DOHH2 (cell line): ENCODE data around the gene AZI2.

ENCODE experiments used
- H3F3A ChIP-seq: fragments of 200-600 bp; sonication (generic), shearing (Covaris generic); 2 replicates; pipeline ENCODE4 v1.6.0; 2016; ENCODE audit warnings: antibody characterized with exemption, mild to moderate bottlenecking; ENCODE audit not compliant: control insufficient read depth, insufficient read depth
- H3K27ac ChIP-seq: fragments of 200-600 bp; sonication (generic); 2 replicates; pipeline ENCODE4 v1.5.1; 2014; ENCODE audit warnings: low read depth, mild to moderate bottlenecking, low read length, moderate library complexity
- H3K27me3 ChIP-seq: fragments of 200-600 bp; sonication (generic); 2 replicates; pipeline ENCODE4 v1.6.1; 2014; ENCODE audit warnings: mild to moderate bottlenecking, low read length, mixed read lengths; ENCODE audit not compliant: control insufficient read depth
- H3K36me3 ChIP-seq: fragments of 200-600 bp; sonication (generic); 2 replicates; pipeline ENCODE4 v1.6.1; 2014; ENCODE audit warnings: mild to moderate bottlenecking, low read length, moderate library complexity, mixed read lengths; ENCODE audit not compliant: control insufficient read depth
- H3K4me1 ChIP-seq: fragments of 200-600 bp; sonication (generic); 2 replicates; pipeline ENCODE4 v1.6.1; 2014; ENCODE audit warnings: mild to moderate bottlenecking, low read length, mixed read lengths; ENCODE audit not compliant: control insufficient read depth
- H3K4me2 ChIP-seq: fragments of 200-600 bp; sonication (generic); 2 replicates; pipeline ENCODE4 v1.6.0; 2014; ENCODE audit warnings: mild to moderate bottlenecking, low read length, moderate library complexity
- H3K4me3 ChIP-seq: fragments of 200-600 bp; sonication (generic); 2 replicates; pipeline ENCODE4 v1.5.1; 2014; ENCODE audit warnings: mild to moderate bottlenecking, low read length, mixed read lengths
- H3K79me2 ChIP-seq: fragments of 200-600 bp; sonication (generic); 2 replicates; pipeline ENCODE4 v1.6.1; 2014; ENCODE audit warnings: mild to moderate bottlenecking, low read length, mixed read lengths; ENCODE audit not compliant: control insufficient read depth
- H3K9me2 ChIP-seq: fragments of 200-600 bp; sonication (generic); replicated peaks from 2 replicates; pipeline ENCODE4 v1.6.1; 2014; ENCODE audit warnings: mild to moderate bottlenecking, low read length, mixed read lengths; ENCODE audit not compliant: control insufficient read depth
- H3K9me3 ChIP-seq: fragments of 200-600 bp; sonication (generic); 2 replicates; pipeline ENCODE4 v1.6.1; 2014; ENCODE audit warnings: antibody characterized with exemption, low read length, mixed read lengths; ENCODE audit not compliant: control insufficient read depth, insufficient read depth
- H4K20me1 ChIP-seq: fragments of 200-600 bp; sonication (generic); 2 replicates; pipeline ENCODE4 v1.6.0; 2014; ENCODE audit warnings: low read depth, mild to moderate bottlenecking, antibody characterized with exemption, low read length, moderate library complexity; ENCODE audit not compliant: control insufficient read depth, insufficient read depth
- EZH2phosphoT487 ChIP-seq: fragments of 200-600 bp; sonication (generic); IDR thresholded peaks from 2 replicates; pipeline ENCODE4 v1.6.1; 2017; ENCODE audit warnings: borderline replicate concordance, mild to moderate bottlenecking, antibody characterized with exemption, low read length, moderate library complexity, mixed read lengths
- TF ChIP-seq, protein P1 (sequence below): fragments of 200-600 bp; sonication (generic); IDR thresholded peaks from one replicate; pipeline ENCODE4 v1.5.1; 2014; ENCODE audit warnings: antibody characterized with exemption, mild to moderate bottlenecking, low read depth, low read length; ENCODE audit not compliant: poor library complexity, severe bottlenecking

AZI2 gene

DNA sequence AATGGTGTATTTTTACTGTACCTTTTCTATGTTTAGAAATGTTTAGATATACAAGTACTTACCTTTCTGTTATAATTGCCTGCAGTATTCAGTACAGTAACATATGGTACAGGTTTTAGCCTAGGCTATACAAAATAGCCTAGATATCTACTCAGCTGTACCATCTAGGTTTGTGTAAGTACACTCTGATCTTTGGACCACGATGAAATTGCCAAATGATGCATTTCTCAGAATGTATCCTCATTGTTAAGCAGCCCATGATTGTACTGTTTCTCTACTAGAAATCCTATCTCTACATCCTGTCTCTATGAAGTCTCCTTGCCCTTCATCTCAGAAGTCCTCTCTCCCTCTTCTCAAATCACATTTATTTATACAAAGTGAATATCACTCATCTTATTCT, 32.9 kb downstream of the AZI2 start:
- Histone ChIP-seq H3K4me3 (no peak overlapping the region), H3K27ac (no peak overlapping the region), H4K20me1 (no peaks in the 10 kb centered on the region), H3K79me2 (no peaks in the 10 kb centered on the region), H3K36me3 (peaks cover 13% of the 10 kb centered on the region), H3K4me1 (no peaks in the 10 kb centered on the region), H3K4me2 (no peak overlapping the region), H3K9me3 (no peaks in the 10 kb centered on the region), H3K27me3 (no peaks in the 10 kb centered on the region), H3K9me2 (no peaks in the 10 kb centered on the region), H3F3A (peaks cover 3% of the 10 kb centered on the region; the same call in 1 of the 2 replicates)
- TF ChIP-seq, protein P1, sequence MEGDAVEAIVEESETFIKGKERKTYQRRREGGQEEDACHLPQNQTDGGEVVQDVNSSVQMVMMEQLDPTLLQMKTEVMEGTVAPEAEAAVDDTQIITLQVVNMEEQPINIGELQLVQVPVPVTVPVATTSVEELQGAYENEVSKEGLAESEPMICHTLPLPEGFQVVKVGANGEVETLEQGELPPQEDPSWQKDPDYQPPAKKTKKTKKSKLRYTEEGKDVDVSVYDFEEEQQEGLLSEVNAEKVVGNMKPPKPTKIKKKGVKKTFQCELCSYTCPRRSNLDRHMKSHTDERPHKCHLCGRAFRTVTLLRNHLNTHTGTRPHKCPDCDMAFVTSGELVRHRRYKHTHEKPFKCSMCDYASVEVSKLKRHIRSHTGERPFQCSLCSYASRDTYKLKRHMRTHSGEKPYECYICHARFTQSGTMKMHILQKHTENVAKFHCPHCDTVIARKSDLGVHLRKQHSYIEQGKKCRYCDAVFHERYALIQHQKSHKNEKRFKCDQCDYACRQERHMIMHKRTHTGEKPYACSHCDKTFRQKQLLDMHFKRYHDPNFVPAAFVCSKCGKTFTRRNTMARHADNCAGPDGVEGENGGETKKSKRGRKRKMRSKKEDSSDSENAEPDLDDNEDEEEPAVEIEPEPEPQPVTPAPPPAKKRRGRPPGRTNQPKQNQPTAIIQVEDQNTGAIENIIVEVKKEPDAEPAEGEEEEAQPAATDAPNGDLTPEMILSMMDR: no peak
- TF ChIP-seq EZH2phosphoT487: no peak

DNA sequence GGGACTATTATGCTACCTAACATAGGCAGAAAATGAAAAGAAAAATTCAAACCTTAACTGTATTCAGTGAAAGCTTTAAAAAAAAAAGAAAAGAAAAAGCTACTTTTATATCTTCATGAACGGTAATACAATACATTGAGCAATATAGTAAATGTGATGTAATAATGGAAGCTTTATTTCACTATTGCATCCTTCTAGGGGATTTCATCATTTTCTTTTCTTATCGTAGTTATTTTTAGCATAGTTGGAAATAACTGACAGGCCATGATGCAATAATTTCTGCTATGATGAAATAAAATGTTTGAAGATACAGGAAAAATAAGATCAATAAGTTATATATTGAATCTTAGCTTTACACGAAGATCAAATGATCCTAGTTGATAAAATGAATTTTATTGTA, 40.4 kb downstream of the AZI2 start:
- no peak overlapping the region for H3K4me2 ChIP-seq
- H3K4me3 ChIP-seq: no peak overlapping the region
- H3K27ac ChIP-seq: no peak overlapping the region
- H3K9me2 ChIP-seq: no peaks in the 10 kb centered on the region
- no peaks in the 10 kb centered on the region for H3K36me3 ChIP-seq
- no peaks in the 10 kb centered on the region for H3K79me2 ChIP-seq
- H3K27me3 ChIP-seq: no peaks in the 10 kb centered on the region
- no peaks in the 10 kb centered on the region for H4K20me1 ChIP-seq
- no peaks in the 10 kb centered on the region for H3F3A ChIP-seq
- H3K4me1 ChIP-seq: no peaks in the 10 kb centered on the region; the same call in 1 of the 2 replicates
- TF ChIP-seq, protein P1: no peak
- TF ChIP-seq EZH2phosphoT487: no peak
- no peaks in the 10 kb centered on the region for H3K9me3 ChIP-seq

DNA sequence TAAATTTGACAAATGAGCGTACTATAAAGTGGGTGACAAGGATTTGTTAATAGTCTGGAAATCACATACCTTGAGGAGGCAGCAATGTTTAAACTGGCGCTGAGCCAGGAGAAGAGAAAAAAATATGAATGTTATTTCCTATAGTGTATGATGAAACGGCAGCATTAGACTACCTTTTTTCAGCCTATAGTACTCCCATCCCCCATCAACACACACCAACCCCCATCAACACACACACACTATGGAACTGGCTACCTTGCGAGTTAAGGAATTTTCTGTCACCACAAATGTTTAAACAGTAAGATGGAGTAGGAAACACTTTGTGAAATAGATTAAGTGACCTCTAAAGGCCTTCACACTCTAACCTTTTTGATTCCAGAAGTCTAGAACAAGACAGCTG, 46.9 kb downstream of the AZI2 start:
- no peaks in the 10 kb centered on the region for H3F3A ChIP-seq
- no peaks in the 10 kb centered on the region for H4K20me1 ChIP-seq
- no peak overlapping the region for H3K4me2 ChIP-seq
- H3K9me2 ChIP-seq: no peaks in the 10 kb centered on the region
- H3K36me3 ChIP-seq: no peaks in the 10 kb centered on the region
- H3K27ac ChIP-seq: no peak overlapping the region
- no peaks in the 10 kb centered on the region for H3K4me1 ChIP-seq
- no peak for TF ChIP-seq EZH2phosphoT487
- TF ChIP-seq, protein P1: no peak
- H3K4me3 ChIP-seq: no peak overlapping the region
- no peaks in the 10 kb centered on the region for H3K27me3 ChIP-seq
- no peaks in the 10 kb centered on the region for H3K79me2 ChIP-seq
- no peaks in the 10 kb centered on the region for H3K9me3 ChIP-seq
